ENCODE measurements around the gene PLOD1.
"Not testable (repeated sequence)": the region's sequence is repeated elsewhere in the genome, so short reads cannot be mapped to it uniquely, and the experiment has no call there.

Gene PLOD1

DNA sequence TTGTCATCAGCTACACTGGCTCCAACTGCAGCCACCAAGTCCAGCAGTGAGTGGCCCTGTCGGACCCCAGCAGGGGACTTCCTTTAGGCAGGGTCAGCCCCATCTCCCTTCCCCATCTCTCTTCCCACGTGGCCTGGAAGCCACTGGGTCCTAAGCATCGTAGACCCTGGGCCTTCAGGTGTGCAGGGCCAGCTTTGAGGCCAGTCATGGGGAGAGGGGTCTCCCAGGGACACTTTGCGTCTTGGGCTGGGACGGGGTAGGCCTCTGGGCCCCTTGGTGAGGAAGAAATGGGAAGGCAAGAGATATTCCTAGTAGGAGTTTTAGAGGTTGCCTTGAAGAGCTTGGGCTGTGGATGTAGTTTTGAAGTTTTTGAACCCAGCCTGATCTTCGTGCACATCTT, 72.7 kb downstream of the PLOD1 start:
- Histone ChIP-seq H3K4me2 (ENCODE audit: low read length) (no peak overlapping the region), H3K14ac (ENCODE audit: low read length) (no peak overlapping the region), H2AK5ac (ENCODE audit: low read length) (no peak overlapping the region), H3K23ac (ENCODE audit: low read length) (no peak overlapping the region), H2BK12ac (ENCODE audit: low read length) (no peak overlapping the region), H3K79me2 (ENCODE audit: control insufficient read depth, insufficient read depth, low read length, poor library complexity) (no peaks in the 10 kb centered on the region), H3K4me1 (ENCODE audit: control insufficient read depth in 1 of 2, insufficient read depth in 2 of 2, low read length in 2 of 2) (no peaks in the 10 kb centered on the region), H3K27me3 (ENCODE audit: insufficient read depth, low read length) (no peaks in the 10 kb centered on the region), H4K12ac (ENCODE audit: low read depth, low read length) (no peak overlapping the region), H2BK5ac (ENCODE audit: low read depth, low read length, poor library complexity) (no peak overlapping the region), H3K4ac (ENCODE audit: low read depth, low read length) (no peak overlapping the region), H2BK120ac (ENCODE audit: insufficient read depth, low read length, poor library complexity) (no peak overlapping the region), H4K8ac (ENCODE audit: low read depth, low read length) (no peak overlapping the region), H3K9ac (ENCODE audit: low read length) (no peak overlapping the region), H3K4me3 (ENCODE audit: low read depth, low read length) (no peak overlapping the region), H3K79me1 (ENCODE audit: low read length) (no peaks in the 10 kb centered on the region), H3K27ac (ENCODE audit: low read depth, low read length) (no peak overlapping the region), H3K9me3 (ENCODE audit: insufficient read depth, low read depth, low read length) (peaks cover 5% of the 10 kb centered on the region), H4K91ac (ENCODE audit: low read depth, low read length) (no peak overlapping the region), H3K36me3 (ENCODE audit: control insufficient read depth in 1 of 2, insufficient read depth in 2 of 2, low read length in 2 of 2) (peaks cover 71 to 81% of the 10 kb centered on the region in 2 experiments), H3K18ac (ENCODE audit: low read length) (no peak overlapping the region), H2AFZ (ENCODE audit: insufficient read depth, low read length, poor library complexity) (no peak overlapping the region)
- WGBS (ENCODE audit: extremely low coverage, insufficient coverage, insufficient read length), result no CpG with 5 or more reads among the region's 6 CpGs
- no peak for DNase-seq

DNA sequence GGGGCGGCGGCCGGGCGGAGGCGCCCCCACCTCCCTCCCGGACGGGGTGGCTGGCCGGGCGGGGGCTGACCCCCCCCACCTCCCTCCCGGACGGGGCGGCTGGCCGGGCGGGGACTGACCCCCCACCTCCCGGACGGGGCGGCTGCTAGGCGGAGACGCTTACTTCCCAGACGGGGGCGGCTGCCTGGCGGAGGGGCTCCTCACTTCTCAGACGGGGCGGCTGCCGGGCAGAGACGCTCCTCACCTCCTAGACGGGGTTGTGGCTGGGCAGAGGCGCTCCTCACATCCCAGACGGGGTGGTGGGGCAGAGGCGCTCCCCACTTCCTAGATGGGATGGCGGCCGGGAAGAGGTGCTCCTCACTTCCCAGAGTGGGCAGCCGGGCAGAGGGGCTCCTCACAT, 73.8 kb downstream of the PLOD1 start:
- DNase-seq; H3K4me3 ChIP-seq (ENCODE audit: low read depth, low read length); H3K4me1 ChIP-seq (ENCODE audit: control insufficient read depth in 1 of 2, insufficient read depth in 2 of 2, low read length in 2 of 2); H2AK5ac ChIP-seq (ENCODE audit: low read length); H3K79me1 ChIP-seq (ENCODE audit: low read length); H3K9me3 ChIP-seq (ENCODE audit: insufficient read depth, low read depth, low read length); H3K9ac ChIP-seq (ENCODE audit: low read length); H2AFZ ChIP-seq (ENCODE audit: insufficient read depth, low read length, poor library complexity); H3K23ac ChIP-seq (ENCODE audit: low read length); H4K8ac ChIP-seq (ENCODE audit: low read depth, low read length); H3K18ac ChIP-seq (ENCODE audit: low read length); H2BK5ac ChIP-seq (ENCODE audit: low read depth, low read length, poor library complexity); H3K79me2 ChIP-seq (ENCODE audit: control insufficient read depth, insufficient read depth, low read length, poor library complexity); H2BK12ac ChIP-seq (ENCODE audit: low read length); H2BK120ac ChIP-seq (ENCODE audit: insufficient read depth, low read length, poor library complexity); H4K12ac ChIP-seq (ENCODE audit: low read depth, low read length); H3K4ac ChIP-seq (ENCODE audit: low read depth, low read length); H3K27me3 ChIP-seq (ENCODE audit: insufficient read depth, low read length); H3K27ac ChIP-seq (ENCODE audit: low read depth, low read length); H3K4me2 ChIP-seq (ENCODE audit: low read length); H4K91ac ChIP-seq (ENCODE audit: low read depth, low read length); H3K14ac ChIP-seq (ENCODE audit: low read length): not testable (repeated sequence)
- WGBS (ENCODE audit: extremely low coverage, insufficient coverage, insufficient read length), result no CpG with 5 or more reads among the region's 33 CpGs
- H3K36me3 ChIP-seq (ENCODE audit: control insufficient read depth in 1 of 2, insufficient read depth in 2 of 2, low read length in 2 of 2), result peaks cover 75 to 78% of the 10 kb centered on the region in 2 experiments

DNA sequence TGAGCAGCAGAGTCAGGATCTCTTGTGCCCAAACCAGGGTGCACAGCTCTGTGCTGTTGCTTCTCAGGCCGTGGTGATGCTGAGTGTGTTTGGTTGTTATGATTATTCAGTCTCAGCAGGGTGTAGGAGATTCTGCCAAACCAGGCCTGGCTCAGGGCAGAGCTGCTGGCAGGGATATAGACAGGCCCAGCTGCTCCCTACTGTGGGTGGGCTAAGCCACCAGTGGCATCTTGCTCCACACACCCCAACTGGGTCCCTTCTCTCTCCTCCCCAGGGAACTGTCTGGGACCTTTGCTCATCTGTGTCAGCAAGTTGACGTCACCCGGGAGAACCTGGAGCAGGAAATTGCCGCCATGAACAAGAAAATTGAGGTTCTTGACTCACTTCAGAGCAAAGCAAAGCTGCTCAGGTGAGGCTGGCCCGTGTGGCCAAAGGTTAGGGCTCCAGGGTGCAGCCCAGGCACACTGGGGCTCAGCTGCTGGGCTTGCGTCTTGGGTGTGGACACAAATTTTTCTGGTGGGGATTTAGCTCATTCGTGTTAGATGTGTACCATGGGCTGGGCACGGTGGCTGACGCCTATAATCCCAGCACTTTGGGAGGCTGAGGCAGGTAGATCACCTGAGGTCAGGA, 74.9 kb downstream of the PLOD1 start:
- no peaks in the 10 kb centered on the region for H3K4me1 ChIP-seq (ENCODE audit: control insufficient read depth in 1 of 2, insufficient read depth in 2 of 2, low read length in 2 of 2)
- H4K12ac ChIP-seq (ENCODE audit: low read depth, low read length), result no peak overlapping the region
- peaks cover 67 to 69% of the 10 kb centered on the region in 2 experiments for H3K36me3 ChIP-seq (ENCODE audit: control insufficient read depth in 1 of 2, insufficient read depth in 2 of 2, low read length in 2 of 2)
- no peak overlapping the region for H3K4me3 ChIP-seq (ENCODE audit: low read depth, low read length)
- no peak overlapping the region for H4K91ac ChIP-seq (ENCODE audit: low read depth, low read length)
- no peak overlapping the region for H2AK5ac ChIP-seq (ENCODE audit: low read length)
- H2AFZ ChIP-seq (ENCODE audit: insufficient read depth, low read length, poor library complexity), result no peak overlapping the region
- no peak overlapping the region for H2BK120ac ChIP-seq (ENCODE audit: insufficient read depth, low read length, poor library complexity)
- H2BK12ac ChIP-seq (ENCODE audit: low read length), result no peak overlapping the region
- H3K14ac ChIP-seq (ENCODE audit: low read length), result no peak overlapping the region
- no peak overlapping the region for H4K8ac ChIP-seq (ENCODE audit: low read depth, low read length)
- H3K18ac ChIP-seq (ENCODE audit: low read length), result no peak overlapping the region
- H3K4ac ChIP-seq (ENCODE audit: low read depth, low read length), result no peak overlapping the region
- H3K27me3 ChIP-seq (ENCODE audit: insufficient read depth, low read length), result no peaks in the 10 kb centered on the region
- no peaks in the 10 kb centered on the region for H3K79me2 ChIP-seq (ENCODE audit: control insufficient read depth, insufficient read depth, low read length, poor library complexity)
- WGBS (ENCODE audit: extremely low coverage, insufficient coverage, insufficient read length), result no CpG with 5 or more reads among the region's 9 CpGs
- H3K23ac ChIP-seq (ENCODE audit: low read length), result no peak overlapping the region
- no peaks in the 10 kb centered on the region for H3K79me1 ChIP-seq (ENCODE audit: low read length)
- H3K4me2 ChIP-seq (ENCODE audit: low read length), result no peak overlapping the region
- H3K27ac ChIP-seq (ENCODE audit: low read depth, low read length), result no peak overlapping the region
- peaks cover 7% of the 10 kb centered on the region for H3K9me3 ChIP-seq (ENCODE audit: insufficient read depth, low read depth, low read length)
- no peak for DNase-seq
- no peak overlapping the region for H3K9ac ChIP-seq (ENCODE audit: low read length)
- no peak overlapping the region for H2BK5ac ChIP-seq (ENCODE audit: low read depth, low read length, poor library complexity)

DNA sequence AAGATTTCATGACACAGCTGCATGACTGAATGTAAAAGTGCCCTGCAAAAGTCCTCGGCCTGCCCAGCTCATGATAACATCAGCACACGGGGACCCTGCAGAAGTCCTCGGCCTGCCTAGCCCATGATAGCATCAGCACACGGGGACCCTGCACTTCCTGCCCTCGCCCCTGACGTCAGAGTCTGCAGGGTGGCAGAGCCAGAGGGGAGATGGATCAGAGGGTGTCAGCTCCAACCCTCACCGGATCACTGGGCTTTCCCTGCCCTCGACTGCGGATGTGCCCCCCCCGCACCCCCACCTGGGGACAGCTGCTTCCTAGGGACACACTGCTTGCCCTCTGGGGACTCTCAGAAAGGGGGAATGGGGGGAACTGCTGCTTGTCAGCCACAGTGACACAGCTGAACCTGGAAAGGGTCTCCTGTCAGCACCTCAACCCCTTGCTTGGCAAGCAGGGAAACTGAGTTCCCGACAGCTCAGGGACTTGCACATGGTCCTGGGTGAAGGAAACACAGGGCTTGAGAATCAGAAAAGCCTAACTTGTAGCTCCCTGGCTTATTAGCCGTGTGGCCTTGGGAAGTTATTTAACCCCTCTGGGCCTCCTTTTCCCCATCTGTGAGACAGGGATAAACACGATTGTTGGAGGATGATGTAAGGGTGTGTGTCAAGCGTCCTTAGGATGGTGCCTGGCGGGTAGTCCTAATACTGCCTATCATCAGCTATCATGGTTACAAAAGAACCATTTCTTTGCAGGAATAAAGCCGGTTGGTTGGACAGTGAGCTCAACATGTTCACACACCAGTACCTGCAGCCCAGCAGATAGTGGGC, 76.4 kb downstream of the PLOD1 start:
- Histone ChIP-seq H3K27ac (ENCODE audit: low read depth, low read length) (no peak overlapping the region), H4K12ac (ENCODE audit: low read depth, low read length) (no peak overlapping the region), H3K79me2 (ENCODE audit: control insufficient read depth, insufficient read depth, low read length, poor library complexity) (no peaks in the 10 kb centered on the region), H3K9ac (ENCODE audit: low read length) (no peak overlapping the region), H2AFZ (ENCODE audit: insufficient read depth, low read length, poor library complexity) (no peak overlapping the region), H3K27me3 (ENCODE audit: insufficient read depth, low read length) (no peaks in the 10 kb centered on the region), H2AK5ac (ENCODE audit: low read length) (no peak overlapping the region), H3K4me2 (ENCODE audit: low read length) (no peak overlapping the region), H3K14ac (ENCODE audit: low read length) (no peak overlapping the region), H4K8ac (ENCODE audit: low read depth, low read length) (no peak overlapping the region), H3K23ac (ENCODE audit: low read length) (no peak overlapping the region), H3K18ac (ENCODE audit: low read length) (no peak overlapping the region), H3K4me1 (ENCODE audit: control insufficient read depth in 1 of 2, insufficient read depth in 2 of 2, low read length in 2 of 2) (no peaks in the 10 kb centered on the region), H3K4me3 (ENCODE audit: low read depth, low read length) (no peak overlapping the region), H3K36me3 (ENCODE audit: control insufficient read depth in 1 of 2, insufficient read depth in 2 of 2, low read length in 2 of 2) (peaks cover 52 to 54% of the 10 kb centered on the region in 2 experiments), H2BK12ac (ENCODE audit: low read length) (no peak overlapping the region), H3K9me3 (ENCODE audit: insufficient read depth, low read depth, low read length) (peaks cover 7% of the 10 kb centered on the region), H3K4ac (ENCODE audit: low read depth, low read length) (no peak overlapping the region), H2BK5ac (ENCODE audit: low read depth, low read length, poor library complexity) (no peak overlapping the region), H2BK120ac (ENCODE audit: insufficient read depth, low read length, poor library complexity) (no peak overlapping the region), H3K79me1 (ENCODE audit: low read length) (no peaks in the 10 kb centered on the region), H4K91ac (ENCODE audit: low read depth, low read length) (no peak overlapping the region)
- WGBS (ENCODE audit: extremely low coverage, insufficient coverage, insufficient read length), result no CpG with 5 or more reads among the region's 16 CpGs
- peak in 1 of 2 donors; percentile 52 for DNase-seq
